CD14-positive monocyte (primary cell): ENCODE data around the gene TREM1. TPM values are rescaled to one million over a fixed set of nuclear protein-coding genes. Genes with fewer than 3 reads are reported as not detected.

Experiments used
- DNase-seq, 3 donors: peaks; one replicate each; pipeline ENCODE4 v3.0.0-alpha.2; 2011 to 2022
- H2AFZ ChIP-seq: 2 replicates; pipeline ENCODE4 v1.6.0; 2012; ENCODE audit warnings: mild to moderate bottlenecking, low read depth, low read length, inconsistent platforms; ENCODE audit not compliant: insufficient read depth, poor library complexity, severe bottlenecking
- H3K27ac ChIP-seq, 2 donors: 1 replicate in 1 of 2; 2 replicates in 1 of 2; pipeline ENCODE4 v1.5.1; 2012 to 2013; ENCODE audit warnings: low read length in 2 of 2, control low read depth in 1 of 2, inconsistent platforms in 1 of 2, low read depth in 1 of 2, mild to moderate bottlenecking in 1 of 2
- H3K27me3 ChIP-seq, 2 donors: one replicate each; pipeline versions ENCODE4 v1.6.0 to v1.6.1; 2011 to 2013; ENCODE audit warnings: low read length in 2 of 2; ENCODE audit not compliant: control insufficient read depth in 2 of 2, insufficient read depth in 2 of 2
- H3K36me3 ChIP-seq, 2 donors: replicated peaks in 1 of 2; 1 replicate in 1 of 2; 2 replicates in 1 of 2; pipeline versions ENCODE4 v1.5.1 to v1.6.1; 2012 to 2013; ENCODE audit warnings: low read length in 2 of 2, control low read depth in 1 of 2, inconsistent platforms in 1 of 2, mild to moderate bottlenecking in 1 of 2; ENCODE audit not compliant: insufficient read depth in 2 of 2, control insufficient read depth in 1 of 2
- H3K4me1 ChIP-seq, 2 donors: 1 replicate in 1 of 2; 2 replicates in 1 of 2; pipeline versions ENCODE4 v1.5.1 to v1.6.1; 2012 to 2013; ENCODE audit warnings: low read length in 2 of 2, control low read depth in 1 of 2, inconsistent platforms in 1 of 2, mild to moderate bottlenecking in 1 of 2, moderate library complexity in 1 of 2; ENCODE audit not compliant: insufficient read depth in 2 of 2, control insufficient read depth in 1 of 2
- H3K4me2 ChIP-seq: replicated peaks from 2 replicates; pipeline ENCODE3; 2012; ENCODE audit warnings: low read length, moderate library complexity, mild to moderate bottlenecking; ENCODE audit not compliant: poor library complexity, severe bottlenecking; ENCODE audit errors: extremely low read depth
- H3K4me3 ChIP-seq, 3 experiments: fragments of 200-600 bp in 1 of 3; sonication (generic) in 1 of 3; replicated peaks in 1 of 3; 1 replicate in 2 of 3; 2 replicates in 1 of 3; pipeline ENCODE4 v1.5.1; 2011 to 2013; ENCODE audit warnings: low read length in 3 of 3, mild to moderate bottlenecking in 3 of 3, control low read depth in 2 of 3, low read depth in 2 of 3, inconsistent platforms in 1 of 3, moderate library complexity in 1 of 3
- H3K79me2 ChIP-seq: 2 replicates; pipeline ENCODE4 v1.6.0; 2012; ENCODE audit warnings: mild to moderate bottlenecking, control low read depth, inconsistent platforms, low read length, moderate library complexity; ENCODE audit not compliant: insufficient read depth
- H3K9ac ChIP-seq: 2 replicates; pipeline ENCODE4 v1.6.0; 2017; ENCODE audit warnings: low read length, mild to moderate bottlenecking; ENCODE audit not compliant: insufficient read depth, poor library complexity, severe bottlenecking
- H3K9me3 ChIP-seq, 2 donors: replicated peaks in 1 of 2; 1 replicate in 1 of 2; 2 replicates in 1 of 2; pipeline versions ENCODE4 v1.5.1 to v1.6.1; 2012 to 2013; ENCODE audit warnings: low read length in 2 of 2, control low read depth in 1 of 2; ENCODE audit not compliant: control insufficient read depth in 1 of 2, insufficient read depth in 1 of 2
- H4K20me1 ChIP-seq: 2 replicates; pipeline ENCODE4 v1.6.0; 2012; ENCODE audit warnings: mild to moderate bottlenecking, low read length, control low read depth, moderate library complexity; ENCODE audit not compliant: insufficient read depth
- H3K27ac Mint-ChIP-seq, 7 donors: one replicate each; pipeline ENCODE4 v1.8.0; 2020; ENCODE audit warnings: mild to moderate bottlenecking in 7 of 7, mixed read lengths in 7 of 7, moderate library complexity in 6 of 7, inconsistent platforms in 2 of 7
- H3K27me3 Mint-ChIP-seq, 3 donors: one replicate each; pipeline ENCODE4 v1.8.0; 2021 to 2022; ENCODE audit warnings: low read depth in 3 of 3, mild to moderate bottlenecking in 3 of 3, mixed read lengths in 3 of 3, moderate library complexity in 3 of 3, inconsistent platforms in 1 of 3
- H3K36me3 Mint-ChIP-seq, 2 donors: one replicate each; pipeline ENCODE4 v1.8.0; 2020; ENCODE audit warnings: mixed read lengths in 2 of 2, inconsistent platforms in 1 of 2, mild to moderate bottlenecking in 1 of 2
- H3K4me1 Mint-ChIP-seq: one replicate; pipeline ENCODE4 v1.8.0; 2020; ENCODE audit warnings: mild to moderate bottlenecking, mixed read lengths
- H3K4me3 Mint-ChIP-seq, 2 donors: one replicate each; pipeline ENCODE4 v1.8.0; 2020; ENCODE audit warnings: mild to moderate bottlenecking in 2 of 2, mixed read lengths in 2 of 2, moderate library complexity in 1 of 2
- H3K9me3 Mint-ChIP-seq, 7 donors: one replicate each; pipeline ENCODE4 v1.8.0; 2020 to 2022; ENCODE audit warnings: mixed read lengths in 7 of 7, mild to moderate bottlenecking in 6 of 7, moderate library complexity in 6 of 7, inconsistent platforms in 2 of 7
- WGBS: methylation state at CpG from one replicate; pipeline ENCODE4 v1.1.5; 2013; ENCODE audit warnings: missing lambda C conversion rate; ENCODE audit not compliant: insufficient coverage; 5-methylcytosine and 5-hydroxymethylcytosine counted together
- intact Hi-C, 2 donors: fragments of 100-400 bp; cut with micrococcal nuclease; formaldehyde crosslinking; loops; one replicate each; pipeline versions ENCODE4 v1.15.0 to v1.15.1; 2023
- polyA plus RNA-seq, 3 donors: library from polyadenylated mRNA; depleted of rRNA in 1 of 3; unstranded in 2 of 3; stranded (reverse) in 1 of 3; fragments of 300-500 nt in 2 of 3; fragments of >200 nt in 1 of 3; fragmentation: Illumina TruSeq in 2 of 3; gene quantifications; 1 replicate in 2 of 3; 2 replicates in 1 of 3; pipeline ENCODE4 v1.2.3, GENCODE V29; 2012 to 2021
- TF ChIP-seq, protein P1 (sequence below): fragments of 200-600 bp; IDR thresholded peaks from one replicate; pipeline ENCODE4 v1.8.0; 2022; ENCODE audit warnings: antibody characterized with exemption, mild to moderate bottlenecking

TREM1 gene
- polyA plus RNA-seq, 3 donors, result 175 to 303 (median 240) TPM

DNA sequence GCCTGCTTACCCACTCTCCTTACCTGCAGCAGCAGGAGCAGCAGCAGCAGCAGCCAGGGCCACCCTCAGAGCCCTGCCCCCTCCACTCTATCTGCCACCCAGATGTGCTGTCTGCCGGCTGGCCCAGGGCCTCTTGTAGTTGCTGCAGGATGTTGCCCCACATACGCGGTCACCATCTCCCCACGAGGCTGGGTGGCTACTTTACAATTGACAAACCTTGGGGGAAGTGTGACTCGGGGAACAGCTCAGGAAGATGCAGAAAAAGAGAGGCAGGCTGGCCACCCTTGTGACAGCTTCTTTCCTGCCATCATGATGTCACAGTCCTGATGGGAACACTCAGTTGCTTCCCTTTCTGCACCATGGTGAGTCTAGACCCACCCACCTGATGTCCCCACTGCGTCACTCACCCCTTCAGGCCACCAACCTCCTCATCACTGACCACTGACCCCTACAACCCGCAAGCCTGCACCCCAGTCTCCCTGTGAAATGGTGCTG, 14.5 kb downstream of the TREM1 start:
- 0% methylated on average over 3 of the region's 7 CpGs for WGBS
- H3K36me3 Mint-ChIP-seq, result peaks cover 58 to 72% of the 10 kb centered on the region in 2 donors
- H3K4me2 ChIP-seq, result peak overlapping the region; percentile 69
- peak overlapping the region; percentile 75 to 95 for H3K4me3 Mint-ChIP-seq
- H3K9me3 ChIP-seq, result no peaks in the 10 kb centered on the region
- H3K27me3 Mint-ChIP-seq, result peaks cover 0 to 4% (median 2%) of the 10 kb centered on the region in 3 donors
- H3K79me2 ChIP-seq, result peaks cover 1% of the 10 kb centered on the region
- DNase-seq, result peak; percentile 98 to 99 (median 99)
- peaks cover 76 to 85% of the 10 kb centered on the region in 2 donors for H3K4me1 ChIP-seq
- H4K20me1 ChIP-seq, result no peaks in the 10 kb centered on the region
- peaks cover 82% of the 10 kb centered on the region for H3K4me1 Mint-ChIP-seq
- H3K27ac ChIP-seq, result peak overlapping the region; percentile 89 to 94
- intact Hi-C loops, result loop anchor here (2.0 to 5.0 kb wide), 3 partner anchors 15 to 200 kb away; partner anchors contain the start of genes TREM1 (in 2 of the 2), NFYA (in 1 of the 2), OARD1 (in 1 of the 2) and TREML4 (in 1 of the 2)
- peaks cover 0 to 21% of the 10 kb centered on the region in 2 donors for H3K36me3 ChIP-seq
- H3K27ac Mint-ChIP-seq, result peak overlapping the region; percentile 99 to 100 (median 100)
- TF ChIP-seq, protein P1, sequence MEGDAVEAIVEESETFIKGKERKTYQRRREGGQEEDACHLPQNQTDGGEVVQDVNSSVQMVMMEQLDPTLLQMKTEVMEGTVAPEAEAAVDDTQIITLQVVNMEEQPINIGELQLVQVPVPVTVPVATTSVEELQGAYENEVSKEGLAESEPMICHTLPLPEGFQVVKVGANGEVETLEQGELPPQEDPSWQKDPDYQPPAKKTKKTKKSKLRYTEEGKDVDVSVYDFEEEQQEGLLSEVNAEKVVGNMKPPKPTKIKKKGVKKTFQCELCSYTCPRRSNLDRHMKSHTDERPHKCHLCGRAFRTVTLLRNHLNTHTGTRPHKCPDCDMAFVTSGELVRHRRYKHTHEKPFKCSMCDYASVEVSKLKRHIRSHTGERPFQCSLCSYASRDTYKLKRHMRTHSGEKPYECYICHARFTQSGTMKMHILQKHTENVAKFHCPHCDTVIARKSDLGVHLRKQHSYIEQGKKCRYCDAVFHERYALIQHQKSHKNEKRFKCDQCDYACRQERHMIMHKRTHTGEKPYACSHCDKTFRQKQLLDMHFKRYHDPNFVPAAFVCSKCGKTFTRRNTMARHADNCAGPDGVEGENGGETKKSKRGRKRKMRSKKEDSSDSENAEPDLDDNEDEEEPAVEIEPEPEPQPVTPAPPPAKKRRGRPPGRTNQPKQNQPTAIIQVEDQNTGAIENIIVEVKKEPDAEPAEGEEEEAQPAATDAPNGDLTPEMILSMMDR, result no peak
- no peaks in the 10 kb centered on the region for H3K27me3 ChIP-seq
- peak overlapping the region in 2 of 3 experiments; percentile 18 to 60 for H3K4me3 ChIP-seq
- H3K9ac ChIP-seq, result peak overlapping the region; percentile 58
- no peak overlapping the region for H2AFZ ChIP-seq
- peaks cover 0 to 11% (median 0%) of the 10 kb centered on the region in 7 donors for H3K9me3 Mint-ChIP-seq

DNA sequence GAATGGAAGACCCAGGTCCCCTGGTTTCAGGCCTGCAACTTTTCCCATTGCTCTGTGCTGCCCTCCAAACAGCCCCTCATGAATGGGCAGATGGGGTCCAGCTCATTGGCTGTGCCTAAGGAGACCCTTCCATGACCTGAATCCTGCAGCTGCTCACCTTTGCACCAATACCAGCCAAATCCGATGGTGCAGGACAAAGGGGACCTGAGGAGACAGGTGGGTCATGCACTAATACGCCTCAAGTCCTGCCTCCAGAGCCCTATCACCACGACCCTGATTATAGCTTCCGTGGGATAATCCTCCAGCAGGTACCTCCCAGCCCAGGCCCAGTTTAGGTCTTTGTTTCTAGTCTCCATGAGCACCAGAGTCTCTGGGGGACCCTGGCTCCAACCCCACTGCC, 16.8 kb downstream of the TREM1 start:
- Histone ChIP-seq H3K36me3 (no peaks in the 10 kb centered on the region), H3K27ac (no peak overlapping the region), H3K27me3 (no peaks in the 10 kb centered on the region), H3K9ac (no peak overlapping the region), H3K4me3 (no peak overlapping the region), H3K79me2 (no peaks in the 10 kb centered on the region), H3K9me3 (no peaks in the 10 kb centered on the region), H2AFZ (no peak overlapping the region), H4K20me1 (no peaks in the 10 kb centered on the region), H3K4me1 (peaks cover 54 to 63% of the 10 kb centered on the region in 2 donors), H3K4me2 (no peak overlapping the region)
- WGBS, result 100% methylated on average over 4 of the region's 4 CpGs
- Mint-ChIP-seq H3K4me1 (peaks cover 67% of the 10 kb centered on the region), H3K27ac (peak overlapping the region in 4 of 7 donors; percentile 81 to 89 (median 84)), H3K27me3 (peaks cover 0 to 2% (median 0%) of the 10 kb centered on the region in 3 donors), H3K4me3 (no peak overlapping the region), H3K36me3 (peaks cover 36 to 54% of the 10 kb centered on the region in 2 donors), H3K9me3 (peaks cover 0 to 11% (median 0%) of the 10 kb centered on the region in 7 donors)
- DNase-seq, result no peak
- intact Hi-C loops, result loop anchor here in 1 of 2 donors (5.0 kb wide), 2 partner anchors 42 to 197 kb away; partner anchors contain the start of genes NFYA, OARD1 and TREML4
- TF ChIP-seq, protein P1, result no peak
